Natural killer cell (primary cell): ENCODE data around the gene AKAP9. TPM values are rescaled to one million over a fixed set of nuclear protein-coding genes. Genes with fewer than 3 reads are reported as not detected.
"Not testable (repeated sequence)": the region's sequence is repeated elsewhere in the genome, so short reads cannot be mapped to it uniquely, and the experiment has no call there.

Experiments used
- ATAC-seq, 3 donors: fragments of 150-1000 bp in 2 of 3; fragments of 200-7000 bp in 1 of 3; cut with Tn5 transposase; 1 replicate in 1 of 3; 2 replicates in 2 of 3; pipeline ENCODE4 v1.10.0; 2021; ENCODE audit warnings: mild to moderate bottlenecking in 2 of 3, moderate library complexity in 2 of 3
- DNase-seq, 2 donors: peaks; one replicate each; pipeline versions ENCODE4 v3.0.0 to v3.0.0-alpha.2; 2013 to 2021; ENCODE audit warnings: mixed read lengths in 1 of 2
- H3K27ac ChIP-seq: one replicate; pipeline ENCODE4 v1.5.1; 2013; ENCODE audit warnings: mild to moderate bottlenecking, low read length
- H3K27me3 ChIP-seq: one replicate; pipeline ENCODE4 v1.6.1; 2013; ENCODE audit warnings: low read length; ENCODE audit not compliant: control insufficient read depth, insufficient read depth
- H3K36me3 ChIP-seq: one replicate; pipeline ENCODE4 v1.6.1; 2013; ENCODE audit warnings: low read length; ENCODE audit not compliant: control insufficient read depth, insufficient read depth
- H3K4me1 ChIP-seq: one replicate; pipeline ENCODE4 v1.6.1; 2013; ENCODE audit warnings: low read length; ENCODE audit not compliant: control insufficient read depth, insufficient read depth
- H3K4me3 ChIP-seq: one replicate; pipeline ENCODE4 v1.5.1; 2013; ENCODE audit warnings: low read length
- H3K9me3 ChIP-seq: one replicate; pipeline ENCODE4 v1.6.1; 2013; ENCODE audit warnings: low read length; ENCODE audit not compliant: control insufficient read depth, insufficient read depth
- H3K27ac Mint-ChIP-seq, 2 donors: one replicate each; pipeline ENCODE4 v1.8.0; 2022; ENCODE audit warnings: mild to moderate bottlenecking in 2 of 2, mixed read lengths in 2 of 2, moderate library complexity in 1 of 2
- H3K27me3 Mint-ChIP-seq, 2 donors: one replicate each; pipeline ENCODE4 v1.8.0; 2022; ENCODE audit warnings: low read depth in 2 of 2, mixed read lengths in 2 of 2
- H3K36me3 Mint-ChIP-seq: one replicate; pipeline ENCODE4 v1.8.0; 2022; ENCODE audit warnings: mixed read lengths
- H3K4me1 Mint-ChIP-seq, 2 donors: one replicate each; pipeline ENCODE4 v1.8.0; 2022; ENCODE audit warnings: mixed read lengths in 2 of 2
- H3K4me3 Mint-ChIP-seq: one replicate; pipeline ENCODE4 v1.8.0; 2022; ENCODE audit warnings: mild to moderate bottlenecking, moderate library complexity, mixed read lengths
- H3K9me3 Mint-ChIP-seq, 2 donors: one replicate each; pipeline ENCODE4 v1.8.0; 2022; ENCODE audit warnings: mixed read lengths in 2 of 2
- WGBS: methylation state at CpG from one replicate; pipeline ENCODE4 v1.1.7; 2013; ENCODE audit warnings: missing lambda C conversion rate; ENCODE audit not compliant: insufficient coverage; 5-methylcytosine and 5-hydroxymethylcytosine counted together
- intact Hi-C: fragments of 100-400 bp; cut with micrococcal nuclease; formaldehyde crosslinking; loops from one replicate; pipeline ENCODE4 v1.14.2; 2022
- total RNA-seq, 4 donors: library from RNA; stranded (reverse); fragments of 120-200 nt in 1 of 4; gene quantifications; one replicate each; pipeline versions ENCODE4 v1.2.3 to v1.2.4, GENCODE V29; 2013 to 2022
- TF ChIP-seq, protein P1 (sequence below): fragments of 200-600 bp; IDR thresholded peaks from one replicate; pipeline ENCODE4 v1.8.0; 2022; ENCODE audit warnings: antibody characterized with exemption

Gene AKAP9
- total RNA-seq, 3 donors from 2014 or later (not counting 1 experiment from before 2014, with no cell fraction given): 78.8 to 93.0 (median 81.9) TPM

DNA sequence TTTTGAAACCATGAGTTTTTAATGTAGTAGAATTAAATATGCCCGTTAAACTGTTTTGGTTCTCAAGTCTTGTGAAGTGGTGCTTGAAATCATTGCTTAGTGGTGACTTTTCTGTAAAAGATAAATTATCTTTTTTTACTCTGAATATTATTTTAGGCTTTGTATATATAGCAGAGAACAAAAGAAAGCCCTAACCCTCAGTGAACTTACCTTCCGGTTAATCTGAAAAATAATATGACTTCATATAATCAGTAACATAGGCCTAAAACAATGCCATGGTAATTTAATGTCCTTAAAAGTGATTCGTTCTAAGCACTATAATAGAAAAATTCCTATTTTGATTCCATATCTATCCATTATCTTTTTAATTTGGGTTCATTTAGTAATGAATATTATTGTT lies 21.8 kb downstream of the AKAP9 start:
- WGBS: no CpG with 5 or more reads among the region's 3 CpGs
- no peak overlapping the region for H3K27ac ChIP-seq
- intact Hi-C loops: no loop called here

DNA sequence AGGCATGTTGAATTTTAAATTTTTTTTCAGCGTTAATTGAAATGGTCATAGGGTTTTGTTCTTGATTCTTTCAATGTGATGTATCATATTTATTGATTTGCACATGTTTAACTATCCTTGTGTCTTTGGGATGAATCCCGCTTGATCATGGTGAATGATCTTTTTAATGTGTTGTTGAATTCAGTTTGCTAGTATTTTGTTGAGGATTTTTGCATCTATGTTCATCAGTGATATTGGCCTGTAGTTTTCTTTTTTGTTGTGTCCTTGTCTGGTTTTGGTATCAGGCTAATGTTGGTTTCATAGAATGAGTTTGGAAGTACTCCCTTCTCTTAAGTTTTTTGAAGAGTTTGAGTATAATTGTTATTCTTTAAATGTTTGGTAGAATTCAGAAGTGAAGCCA lies 26.9 kb downstream of the AKAP9 start:
- DNase-seq, H3K4me1 ChIP-seq, H3K27me3 Mint-ChIP-seq, H3K4me3 ChIP-seq, ATAC-seq, intact Hi-C loops, H3K9me3 Mint-ChIP-seq, H3K27ac Mint-ChIP-seq, H3K27ac ChIP-seq, H3K27me3 ChIP-seq, H3K9me3 ChIP-seq, H3K36me3 ChIP-seq, H3K4me3 Mint-ChIP-seq, H3K36me3 Mint-ChIP-seq: not testable (repeated sequence)
- 96% methylated on average over 2 of the region's 2 CpGs for WGBS
- peaks cover 54 to 60% of the 10 kb centered on the region in 2 donors for H3K4me1 Mint-ChIP-seq

More for the DNA sequence above, 21.8 kb downstream of the AKAP9 start:
- H3K4me3 Mint-ChIP-seq: no peak overlapping the region
- DNase-seq (no peak), ATAC-seq (no peak)
- Histone ChIP-seq H3K36me3 (no peaks in the 10 kb centered on the region), H3K9me3 (no peaks in the 10 kb centered on the region), H3K4me3 (no peak overlapping the region), H3K4me1 (no peaks in the 10 kb centered on the region), H3K27me3 (no peaks in the 10 kb centered on the region)
- H3K27ac Mint-ChIP-seq: no peak overlapping the region
- H3K36me3 Mint-ChIP-seq: no peaks in the 10 kb centered on the region
- H3K9me3 Mint-ChIP-seq: peaks cover 0 to 2% of the 10 kb centered on the region in 2 donors
- H3K4me1 Mint-ChIP-seq: peaks cover 30 to 31% of the 10 kb centered on the region in 2 donors
- TF ChIP-seq, protein P1, sequence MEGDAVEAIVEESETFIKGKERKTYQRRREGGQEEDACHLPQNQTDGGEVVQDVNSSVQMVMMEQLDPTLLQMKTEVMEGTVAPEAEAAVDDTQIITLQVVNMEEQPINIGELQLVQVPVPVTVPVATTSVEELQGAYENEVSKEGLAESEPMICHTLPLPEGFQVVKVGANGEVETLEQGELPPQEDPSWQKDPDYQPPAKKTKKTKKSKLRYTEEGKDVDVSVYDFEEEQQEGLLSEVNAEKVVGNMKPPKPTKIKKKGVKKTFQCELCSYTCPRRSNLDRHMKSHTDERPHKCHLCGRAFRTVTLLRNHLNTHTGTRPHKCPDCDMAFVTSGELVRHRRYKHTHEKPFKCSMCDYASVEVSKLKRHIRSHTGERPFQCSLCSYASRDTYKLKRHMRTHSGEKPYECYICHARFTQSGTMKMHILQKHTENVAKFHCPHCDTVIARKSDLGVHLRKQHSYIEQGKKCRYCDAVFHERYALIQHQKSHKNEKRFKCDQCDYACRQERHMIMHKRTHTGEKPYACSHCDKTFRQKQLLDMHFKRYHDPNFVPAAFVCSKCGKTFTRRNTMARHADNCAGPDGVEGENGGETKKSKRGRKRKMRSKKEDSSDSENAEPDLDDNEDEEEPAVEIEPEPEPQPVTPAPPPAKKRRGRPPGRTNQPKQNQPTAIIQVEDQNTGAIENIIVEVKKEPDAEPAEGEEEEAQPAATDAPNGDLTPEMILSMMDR: no peak
- H3K27me3 Mint-ChIP-seq: no peaks in the 10 kb centered on the region

DNA sequence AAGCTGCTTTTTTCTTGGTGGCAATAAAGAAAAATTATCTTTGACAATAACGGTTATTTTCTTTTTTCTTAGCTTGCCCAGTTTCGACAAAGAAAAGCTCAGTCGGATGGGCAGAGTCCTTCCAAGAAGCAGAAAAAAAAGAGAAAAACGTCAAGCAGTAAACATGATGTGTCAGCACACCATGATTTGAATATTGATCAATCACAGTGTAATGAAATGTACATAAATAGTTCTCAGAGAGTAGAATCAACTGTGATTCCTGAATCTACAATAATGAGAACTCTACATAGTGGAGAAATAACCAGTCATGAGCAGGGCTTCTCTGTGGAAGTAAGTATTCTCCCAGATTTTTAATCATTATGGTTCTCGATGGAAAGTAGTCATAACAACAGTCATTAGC lies 33.0 kb downstream of the AKAP9 start:
- Histone ChIP-seq H3K4me1 (no peaks in the 10 kb centered on the region), H3K4me3 (no peak overlapping the region), H3K9me3 (no peaks in the 10 kb centered on the region), H3K27me3 (no peaks in the 10 kb centered on the region), H3K36me3 (peaks cover 17% of the 10 kb centered on the region), H3K27ac (no peak overlapping the region)
- Mint-ChIP-seq H3K36me3 (no peaks in the 10 kb centered on the region), H3K27me3 (no peaks in the 10 kb centered on the region), H3K4me1 (peaks cover 24 to 28% of the 10 kb centered on the region in 2 donors), H3K9me3 (no peaks in the 10 kb centered on the region), H3K27ac (no peak overlapping the region), H3K4me3 (no peak overlapping the region)
- TF ChIP-seq, protein P1: no peak
- no peak for ATAC-seq
- WGBS: 93% methylated on average over 5 of the region's 5 CpGs
- intact Hi-C loops: no loop called here
- DNase-seq: no peak

DNA sequence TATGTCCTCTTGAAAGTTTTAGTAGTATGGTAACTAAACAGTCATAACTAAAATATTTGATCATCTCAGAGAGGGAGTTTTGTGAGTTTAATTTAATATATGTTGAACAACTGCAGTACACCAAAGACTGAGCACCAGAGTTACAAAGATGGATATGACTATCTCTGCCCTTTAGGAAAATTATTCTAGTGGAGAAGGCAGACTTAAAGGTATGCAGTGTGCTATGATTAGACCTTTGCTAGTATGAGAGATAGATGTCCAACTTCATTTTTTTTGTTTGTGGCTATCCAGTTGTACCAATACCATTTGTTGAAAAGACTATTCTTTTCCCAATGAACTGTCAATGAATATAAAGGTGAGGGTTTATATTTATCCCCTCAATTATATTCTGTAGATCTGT lies 33.4 kb downstream of the AKAP9 start:
- no peaks in the 10 kb centered on the region for H3K9me3 Mint-ChIP-seq

More for the DNA sequence above, 33.4 kb downstream of the AKAP9 start:
- no peaks in the 10 kb centered on the region for H3K9me3 ChIP-seq
- intact Hi-C loops: no loop called here
- no peak overlapping the region for H3K4me3 ChIP-seq
- H3K36me3 ChIP-seq: peaks cover 17% of the 10 kb centered on the region
- H3K4me1 ChIP-seq: no peaks in the 10 kb centered on the region
- H3K4me1 Mint-ChIP-seq: peaks cover 22 to 26% of the 10 kb centered on the region in 2 donors
- H3K4me3 Mint-ChIP-seq: no peak overlapping the region
- H3K27ac Mint-ChIP-seq: no peak overlapping the region
- no peak overlapping the region for H3K27ac ChIP-seq
- H3K36me3 Mint-ChIP-seq: no peaks in the 10 kb centered on the region
- DNase-seq (no peak), ATAC-seq (no peak)
- no peaks in the 10 kb centered on the region for H3K27me3 Mint-ChIP-seq
- no peaks in the 10 kb centered on the region for H3K27me3 ChIP-seq
- TF ChIP-seq, protein P1: no peak
